H9 (cell line): ENCODE results near the gene DCANP1. TPM values are rescaled to one million over a fixed set of nuclear protein-coding genes. Genes with fewer than 3 reads are reported as not detected.

Source experiments
- DNase-seq: peaks from one replicate; pipeline ENCODE4 v3.0.0-alpha.2; 2017
- H2AFZ ChIP-seq: one replicate; pipeline ENCODE4 v1.6.1; 2013; ENCODE audit warnings: mild to moderate bottlenecking, low read length, control low read depth, moderate library complexity
- H2AK5ac ChIP-seq: 2 replicates; pipeline ENCODE4 v1.6.1; 2013; ENCODE audit warnings: low read length, control low read depth, mixed read lengths; ENCODE audit not compliant: insufficient read length
- H2BK120ac ChIP-seq: one replicate; pipeline ENCODE4 v1.6.1; 2013; ENCODE audit warnings: low read depth, mild to moderate bottlenecking, low read length, control low read depth, inconsistent platforms; ENCODE audit not compliant: poor library complexity, severe bottlenecking
- H2BK12ac ChIP-seq: 2 replicates; pipeline ENCODE4 v1.6.1; 2013; ENCODE audit warnings: low read length, control low read depth, mixed read lengths, low read depth; ENCODE audit not compliant: insufficient read length
- H2BK15ac ChIP-seq: 2 replicates; pipeline ENCODE4 v1.6.1; 2013; ENCODE audit warnings: low read depth, low read length, control low read depth
- H2BK20ac ChIP-seq: one replicate; pipeline ENCODE4 v1.6.1; 2013; ENCODE audit warnings: low read depth, mild to moderate bottlenecking, low read length, control low read depth, inconsistent platforms; ENCODE audit not compliant: poor library complexity, severe bottlenecking
- H2BK5ac ChIP-seq: 2 replicates; pipeline ENCODE4 v1.6.1; 2013; ENCODE audit warnings: low read length, control low read depth, mixed read lengths; ENCODE audit not compliant: insufficient read length
- H3K14ac ChIP-seq: 2 replicates; pipeline ENCODE4 v1.6.1; 2013; ENCODE audit warnings: low read length, control low read depth; ENCODE audit not compliant: insufficient read depth
- H3K18ac ChIP-seq: 2 replicates; pipeline ENCODE4 v1.6.1; 2013; ENCODE audit warnings: low read depth, mild to moderate bottlenecking, mixed read lengths, low read length, control low read depth; ENCODE audit not compliant: insufficient read length
- H3K23ac ChIP-seq: 2 replicates; pipeline ENCODE4 v1.6.1; 2013; ENCODE audit warnings: low read length, control low read depth, mixed read lengths, low read depth; ENCODE audit not compliant: insufficient read length
- H3K23me2 ChIP-seq: 2 replicates; pipeline ENCODE4 v1.6.1; 2013; ENCODE audit warnings: low read depth, mild to moderate bottlenecking, mixed read lengths, low read length, control low read depth; ENCODE audit not compliant: insufficient read length, poor library complexity, severe bottlenecking
- H3K27ac ChIP-seq: 2 replicates; pipeline ENCODE4 v1.5.1; 2013; ENCODE audit warnings: low read length, control low read depth, mixed read lengths, low read depth; ENCODE audit not compliant: insufficient read length
- H3K27me3 ChIP-seq: 2 replicates; pipeline ENCODE4 v1.6.1; 2013; ENCODE audit warnings: low read length, control low read depth, inconsistent platforms; ENCODE audit not compliant: insufficient read depth
- H3K4ac ChIP-seq: 2 replicates; pipeline ENCODE4 v1.6.1; 2013; ENCODE audit warnings: low read depth, mild to moderate bottlenecking, control low read depth, inconsistent platforms, low read length, moderate library complexity
- H3K4me1 ChIP-seq: 2 replicates; pipeline ENCODE4 v1.6.1; 2013; ENCODE audit warnings: low read length, control low read depth, inconsistent platforms; ENCODE audit not compliant: insufficient read depth
- H3K4me2 ChIP-seq: 2 replicates; pipeline ENCODE4 v1.6.1; 2013; ENCODE audit warnings: low read length, control low read depth, mixed read lengths; ENCODE audit not compliant: insufficient read length, insufficient read depth
- H3K56ac ChIP-seq: 2 replicates; pipeline ENCODE4 v1.6.1; 2013; ENCODE audit warnings: low read depth, mild to moderate bottlenecking, mixed read lengths, low read length, control low read depth; ENCODE audit not compliant: insufficient read length
- H3K79me1 ChIP-seq: 2 replicates; pipeline ENCODE4 v1.6.1; 2013; ENCODE audit warnings: low read depth, mild to moderate bottlenecking, moderate library complexity, low read length, control low read depth, inconsistent platforms; ENCODE audit not compliant: insufficient read depth, poor library complexity, severe bottlenecking
- H3K79me2 ChIP-seq: 2 replicates; pipeline ENCODE4 v1.6.1; 2013; ENCODE audit warnings: low read length, control low read depth, inconsistent platforms; ENCODE audit not compliant: insufficient read depth
- H3K9ac ChIP-seq: 2 replicates; pipeline ENCODE4 v1.6.1; 2013; ENCODE audit warnings: low read length, control low read depth, mixed read lengths; ENCODE audit not compliant: insufficient read length; ENCODE audit errors: extremely low read depth
- H3K9me3 ChIP-seq: one replicate; pipeline ENCODE4 v1.6.1; 2013; ENCODE audit warnings: low read depth, low read length, inconsistent platforms; ENCODE audit not compliant: control insufficient read depth
- H3T11ph ChIP-seq: one replicate; pipeline ENCODE4 v1.6.1; 2013; ENCODE audit warnings: mild to moderate bottlenecking, low read length, control low read depth, inconsistent platforms
- H4K20me1 ChIP-seq: one replicate; pipeline ENCODE4 v1.6.1; 2013; ENCODE audit not compliant: control insufficient read depth, insufficient read length, insufficient read depth
- H4K5ac ChIP-seq: 2 replicates; pipeline ENCODE4 v1.6.1; 2013; ENCODE audit warnings: low read depth, mild to moderate bottlenecking, mixed read lengths, low read length, control low read depth; ENCODE audit not compliant: insufficient read length
- H4K8ac ChIP-seq: replicated peaks from 2 replicates; pipeline ENCODE4 v1.6.1; 2013; ENCODE audit warnings: low read length, control low read depth, mixed read lengths, low read depth; ENCODE audit not compliant: insufficient read length
- H4K91ac ChIP-seq: 2 replicates; pipeline ENCODE4 v1.6.1; 2013; ENCODE audit warnings: low read depth, mild to moderate bottlenecking, moderate library complexity, mixed read lengths, low read length, control low read depth; ENCODE audit not compliant: insufficient read length
- H3K27ac Mint-ChIP-seq, 3 experiments: 2 replicates in 2 of 3; 3 replicates in 1 of 3; pipeline ENCODE4 v1.8.0; 2020 to 2021; ENCODE audit warnings: mixed read lengths in 3 of 3, mild to moderate bottlenecking in 1 of 3, moderate library complexity in 1 of 3
- H3K27me3 Mint-ChIP-seq: 2 replicates; pipeline ENCODE4 v1.8.0; 2021; ENCODE audit warnings: low read depth, mild to moderate bottlenecking, moderate library complexity, mixed read lengths
- H3K36me3 Mint-ChIP-seq, 3 experiments: 2 replicates in 2 of 3; 3 replicates in 1 of 3; pipeline ENCODE4 v1.8.0; 2020 to 2021; ENCODE audit warnings: low read depth in 3 of 3, mixed read lengths in 3 of 3; ENCODE audit not compliant: insufficient read depth in 1 of 3
- H3K4me1 Mint-ChIP-seq, 2 experiments: 2 replicates each; pipeline ENCODE4 v1.8.0; 2020; ENCODE audit warnings: mixed read lengths in 2 of 2
- H3K4me3 Mint-ChIP-seq, 2 experiments: 2 replicates in 1 of 2; 3 replicates in 1 of 2; pipeline ENCODE4 v1.8.0; 2020 to 2021; ENCODE audit warnings: mild to moderate bottlenecking in 2 of 2, mixed read lengths in 2 of 2, moderate library complexity in 1 of 2
- H3K9me3 Mint-ChIP-seq, 2 experiments: 2 replicates in 1 of 2; 3 replicates in 1 of 2; pipeline ENCODE4 v1.8.0; 2020; ENCODE audit warnings: mild to moderate bottlenecking in 2 of 2, mixed read lengths in 2 of 2, moderate library complexity in 1 of 2
- CTCF ChIP-seq: fragments of 200-600 bp; sonication (generic); conservative IDR thresholded peaks from 3 replicates; pipeline ENCODE4 v1.8.0; 2021; ENCODE audit warnings: antibody characterized with exemption, mild to moderate bottlenecking
- WGBS: extraction: QIAGEN DNeasy Blood & Tissue Kit; methylation state at CpG from one replicate; pipeline ENCODE4 v1.1.7; 2013; ENCODE audit warnings: missing lambda C conversion rate, low lambda C conversion rate, mixed read lengths; ENCODE audit not compliant: insufficient read length; ENCODE audit errors: extremely low coverage; 5-methylcytosine and 5-hydroxymethylcytosine counted together
- total RNA-seq: library from RNA; stranded (reverse); gene quantifications from 2 replicates; pipeline ENCODE4 v1.2.1, GENCODE V29; 2021

The DCANP1 gene
- total RNA-seq, 1 experiment from 2014 or later: not detected

GRCh38 chr5:135486131-135487036 lies 39.2 kb upstream of the DCANP1 start:
- Histone ChIP-seq H2BK5ac (no peak overlapping the region), H3K18ac (no peak overlapping the region), H3K23ac (no peak overlapping the region), H3K9me3 (no peaks in the 10 kb centered on the region), H3K23me2 (peaks cover 21% of the 10 kb centered on the region), H4K8ac (no peak overlapping the region), H3K14ac (no peak overlapping the region), H4K91ac (no peak overlapping the region), H2BK15ac (no peak overlapping the region; the same call in 1 of the 2 replicates), H3K27ac (no peak overlapping the region), H3K79me2 (no peaks in the 10 kb centered on the region), H2BK12ac (no peak overlapping the region), H2BK20ac (no peak overlapping the region), H3K56ac (no peak overlapping the region), H2BK120ac (no peak overlapping the region), H3K4ac (no peak overlapping the region), H4K20me1 (peaks cover 2% of the 10 kb centered on the region), H3K4me2 (no peak overlapping the region), H3T11ph (no peak overlapping the region), H3K79me1 (no peaks in the 10 kb centered on the region), H4K5ac (no peak overlapping the region), H3K4me1 (no peaks in the 10 kb centered on the region; the same call in 1 of the 2 replicates), H2AFZ (no peak overlapping the region), H3K27me3 (peaks cover 73% of the 10 kb centered on the region), H2AK5ac (no peak overlapping the region), H3K9ac (no peak overlapping the region)
- no peaks in the 10 kb centered on the region for H3K27me3 Mint-ChIP-seq
- WGBS: no CpG with 5 or more reads among the region's 13 CpGs
- H3K9me3 Mint-ChIP-seq: peaks cover 2 to 3% of the 10 kb centered on the region in 2 experiments; a peak in 1 of 5 replicates
- no peak for DNase-seq
- H3K36me3 Mint-ChIP-seq: 0 out of 7 replicates have a peak, but pooled peaks cover 0 to 2% (median 0%) of the 10 kb centered on the region in 3 experiments
- TF ChIP-seq CTCF: no peak
- H3K4me3 Mint-ChIP-seq: no peak overlapping the region
- H3K4me1 Mint-ChIP-seq: peaks cover 44 to 51% of the 10 kb centered on the region in 2 experiments
- H3K27ac Mint-ChIP-seq: no peak overlapping the region
